ENCODE measurements around the gene FOLR2. TPM values are rescaled to one million over a fixed set of nuclear protein-coding genes. Genes with fewer than 3 reads are reported as not detected.

The FOLR2 gene
- total RNA-seq, 5 donors from 2014 or later (not counting 1 experiment from before 2014, with no cell fraction given), result not detected

DNA sequence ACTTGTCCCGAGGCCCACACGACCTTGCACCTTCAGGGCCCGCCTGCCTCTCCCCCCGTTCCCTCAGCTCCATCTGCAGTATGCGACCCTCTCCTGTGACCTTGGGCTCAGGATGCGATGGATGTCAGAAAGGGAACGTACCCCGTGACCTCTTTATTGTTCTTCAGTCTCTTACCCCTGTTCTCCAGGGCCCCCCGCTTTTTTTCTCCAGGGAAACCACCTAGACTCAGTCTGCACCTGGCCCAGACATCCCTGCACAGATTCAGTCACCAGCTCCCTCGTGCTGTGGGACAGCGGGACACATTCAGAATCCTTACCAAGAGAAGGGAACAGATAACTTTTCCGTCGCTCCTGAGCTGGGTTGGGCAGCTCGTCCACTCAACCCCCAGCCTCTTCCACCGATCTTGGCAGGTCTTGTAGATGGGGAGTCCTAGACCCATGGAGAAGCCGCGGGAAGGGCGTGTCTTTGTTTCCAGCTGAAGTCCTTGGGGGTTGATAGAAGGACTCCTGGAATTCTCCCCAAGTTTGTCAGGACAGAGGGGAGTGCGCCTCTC is 28.7 kb downstream of the FOLR2 start:
- Mint-ChIP-seq H3K9me3 (no peaks in the 10 kb centered on the region), H3K4me3 (no peak overlapping the region), H3K4me1 (peaks cover 22 to 36% (median 26%) of the 10 kb centered on the region in 3 donors), H3K36me3 (no peaks in the 10 kb centered on the region), H3K27ac (no peak overlapping the region), H3K27me3 (peaks cover 44 to 48% of the 10 kb centered on the region in 2 donors)
- Histone ChIP-seq H3K4me1 (ENCODE audit: control insufficient read depth in 1 of 2, extremely low read depth in 1 of 2, insufficient read depth in 2 of 2, low read length in 2 of 2) (peaks cover 0 to 21% of the 10 kb centered on the region in 2 experiments), H3K27ac (ENCODE audit: low read length) (no peak overlapping the region), H3K4me3 (ENCODE audit: control insufficient read depth in 1 of 2, extremely low read depth in 1 of 2, low read length in 1 of 2) (no peak overlapping the region), H3K9me3 (no peaks in the 10 kb centered on the region), H3K27me3 (replicated peaks in 1 of 2; ENCODE audit: control insufficient read depth in 2 of 2, extremely low read depth in 1 of 2, insufficient read depth in 2 of 2, low read length in 1 of 2) (peaks cover 25 to 84% of the 10 kb centered on the region in 2 experiments), H3K36me3 (ENCODE audit: control insufficient read depth in 2 of 2, extremely low read depth in 1 of 2, insufficient read depth in 1 of 2, low read length in 1 of 2) (no peaks in the 10 kb centered on the region)
- ATAC-seq (replicated peaks in 1 of 4) (no peak), DNase-seq (no peak)
- 22% methylated on average over 12 of the region's 19 CpGs for WGBS (ENCODE audit: insufficient coverage)
- POLR2A ChIA-PET, result no interaction called here
- CTCF ChIA-PET, result interaction anchor here in 1 of 2 donors (0.6 kb wide), 1 partner anchor 1540 kb away, joined by 8 read pairs; no protein-coding TSS in a partner anchor

DNA sequence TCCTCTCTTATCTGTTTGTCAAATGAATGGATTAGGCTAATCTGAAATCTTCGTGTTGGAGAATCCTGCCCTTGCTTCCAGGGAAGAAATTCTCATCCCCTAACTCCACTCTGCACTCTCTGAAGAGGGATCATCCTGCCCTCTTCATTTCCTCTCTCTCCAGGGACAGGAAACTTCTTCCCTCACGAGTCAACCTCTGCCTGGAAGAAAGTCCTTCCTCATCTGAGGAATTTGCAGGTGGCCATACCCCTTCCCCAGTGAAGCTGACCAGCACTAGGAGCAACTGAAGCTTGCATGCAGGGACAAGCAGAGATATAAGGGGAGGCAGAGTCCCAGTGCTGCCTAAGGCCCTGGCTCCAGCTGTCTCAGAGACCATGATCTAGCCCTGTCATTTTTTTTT is 31.0 kb downstream of the FOLR2 start:
- CTCF ChIA-PET, result no interaction called here

DNA sequence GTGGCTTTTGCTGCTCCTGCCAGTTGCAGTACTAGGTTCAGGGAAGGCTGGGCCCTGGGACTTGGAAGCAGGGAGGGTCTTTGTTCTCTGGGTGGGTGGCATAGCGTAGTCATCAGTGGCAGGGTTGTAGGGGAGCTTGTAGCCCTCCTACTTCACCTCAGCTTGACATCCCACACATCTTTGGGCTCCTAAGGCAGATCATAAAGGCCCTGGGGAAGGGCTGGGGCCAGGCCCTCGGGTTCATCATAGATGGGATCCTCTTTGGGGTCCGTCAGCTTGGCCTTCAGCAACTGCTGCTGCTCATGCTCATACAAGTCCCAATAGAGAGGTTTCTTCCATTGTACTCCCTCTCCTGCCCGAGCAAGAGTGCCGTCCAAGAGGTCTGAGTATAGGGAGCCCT is 33.4 kb downstream of the FOLR2 start:
- H3K27ac ChIP-seq (ENCODE audit: low read length), result no peak overlapping the region
- H3K4me1 ChIP-seq (ENCODE audit: control insufficient read depth in 1 of 2, extremely low read depth in 1 of 2, insufficient read depth in 2 of 2, low read length in 2 of 2), result peaks cover 0 to under 1% of the 10 kb centered on the region in 2 experiments
- no peaks in the 10 kb centered on the region for H3K9me3 Mint-ChIP-seq
- H3K36me3 ChIP-seq (ENCODE audit: control insufficient read depth in 2 of 2, extremely low read depth in 1 of 2, insufficient read depth in 1 of 2, low read length in 1 of 2), result no peaks in the 10 kb centered on the region
- H3K9me3 ChIP-seq, result no peaks in the 10 kb centered on the region
- H3K4me3 ChIP-seq (ENCODE audit: control insufficient read depth in 1 of 2, extremely low read depth in 1 of 2, low read length in 1 of 2), result no peak overlapping the region
- 37% methylated on average over 2 of the region's 5 CpGs for WGBS (ENCODE audit: insufficient coverage)
- CTCF ChIA-PET, result no interaction called here
- DNase-seq, result no peak
- no peak for ATAC-seq (replicated peaks in 1 of 4)
- no peak overlapping the region for H3K27ac Mint-ChIP-seq
- peaks cover 20 to 67% of the 10 kb centered on the region in 2 experiments for H3K27me3 ChIP-seq (replicated peaks in 1 of 2; ENCODE audit: control insufficient read depth in 2 of 2, extremely low read depth in 1 of 2, insufficient read depth in 2 of 2, low read length in 1 of 2)
- no peaks in the 10 kb centered on the region for H3K36me3 Mint-ChIP-seq
- H3K4me3 Mint-ChIP-seq, result no peak overlapping the region
- H3K4me1 Mint-ChIP-seq, result peaks cover 0 to 2% (median 0%) of the 10 kb centered on the region in 3 donors
- POLR2A ChIA-PET, result no interaction called here
- H3K27me3 Mint-ChIP-seq, result peaks cover 7 to 27% of the 10 kb centered on the region in 2 donors

More for the DNA sequence above, 31.0 kb downstream of the FOLR2 start:
- H3K4me3 Mint-ChIP-seq, result no peak overlapping the region
- DNase-seq, result no peak
- no peak for ATAC-seq (replicated peaks in 1 of 4)
- peaks cover 0 to 11% of the 10 kb centered on the region in 2 experiments for H3K4me1 ChIP-seq (ENCODE audit: control insufficient read depth in 1 of 2, extremely low read depth in 1 of 2, insufficient read depth in 2 of 2, low read length in 2 of 2)
- H3K9me3 ChIP-seq, result no peaks in the 10 kb centered on the region
- H3K27me3 ChIP-seq (replicated peaks in 1 of 2; ENCODE audit: control insufficient read depth in 2 of 2, extremely low read depth in 1 of 2, insufficient read depth in 2 of 2, low read length in 1 of 2), result peaks cover 20 to 79% of the 10 kb centered on the region in 2 experiments
- H3K4me1 Mint-ChIP-seq, result peaks cover 9 to 15% (median 13%) of the 10 kb centered on the region in 3 donors
- H3K36me3 ChIP-seq (ENCODE audit: control insufficient read depth in 2 of 2, extremely low read depth in 1 of 2, insufficient read depth in 1 of 2, low read length in 1 of 2), result no peaks in the 10 kb centered on the region
- H3K36me3 Mint-ChIP-seq, result no peaks in the 10 kb centered on the region
- no CpG with 5 or more reads among the region's 2 CpGs for WGBS (ENCODE audit: insufficient coverage)
- POLR2A ChIA-PET, result no interaction called here
- no peaks in the 10 kb centered on the region for H3K9me3 Mint-ChIP-seq
- no peak overlapping the region for H3K4me3 ChIP-seq (ENCODE audit: control insufficient read depth in 1 of 2, extremely low read depth in 1 of 2, low read length in 1 of 2)
- H3K27ac ChIP-seq (ENCODE audit: low read length), result no peak overlapping the region
- H3K27me3 Mint-ChIP-seq, result peaks cover 23 to 41% of the 10 kb centered on the region in 2 donors
- H3K27ac Mint-ChIP-seq, result no peak overlapping the region

DNA sequence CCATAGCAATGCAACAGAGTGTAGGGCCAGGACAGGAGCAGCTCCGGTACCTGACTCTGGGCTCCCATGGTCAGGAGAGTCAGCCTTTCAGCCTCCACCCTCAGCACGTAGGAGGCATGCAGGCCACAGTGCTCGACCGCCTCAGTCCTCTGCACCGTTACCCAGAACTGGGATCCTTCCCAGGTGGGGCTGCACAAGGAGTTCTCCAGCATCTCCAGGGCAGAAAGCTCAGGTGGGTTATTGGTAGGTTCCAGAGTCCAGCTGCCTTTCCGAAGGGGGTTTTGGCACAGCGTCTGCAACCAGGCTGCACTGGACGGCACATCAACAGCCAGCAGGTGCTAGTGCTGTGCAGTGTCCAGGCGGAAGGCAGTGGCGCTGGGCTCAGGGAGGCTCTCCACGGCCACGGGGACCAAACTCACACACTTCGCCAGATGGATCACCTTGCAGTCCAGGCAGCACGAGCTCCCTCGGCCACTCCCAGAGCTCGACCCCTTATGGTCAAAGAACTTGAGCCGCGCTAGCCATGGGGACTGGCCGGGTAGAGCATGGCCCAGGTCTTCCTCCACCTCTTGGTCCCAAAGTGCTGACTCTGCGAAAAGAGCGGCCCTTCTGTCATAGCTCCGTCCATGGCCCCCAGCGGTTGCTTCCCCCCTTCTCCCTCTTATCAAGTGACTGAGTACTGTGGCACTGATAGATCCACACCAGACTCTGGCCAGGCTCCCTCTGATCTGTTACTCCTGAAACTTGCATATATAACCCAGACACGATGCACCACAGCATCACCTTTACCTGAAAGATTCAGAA is 34.3 kb downstream of the FOLR2 start:
- ChIA-PET POLR2A (no interaction called here), CTCF (no interaction called here)
- no peak overlapping the region for H3K4me3 Mint-ChIP-seq
- no peaks in the 10 kb centered on the region for H3K36me3 ChIP-seq (ENCODE audit: control insufficient read depth in 2 of 2, extremely low read depth in 1 of 2, insufficient read depth in 1 of 2, low read length in 1 of 2)
- H3K27ac ChIP-seq (ENCODE audit: low read length), result no peak overlapping the region
- H3K4me3 ChIP-seq (ENCODE audit: control insufficient read depth in 1 of 2, extremely low read depth in 1 of 2, low read length in 1 of 2), result no peak overlapping the region
- 87% methylated on average over 20 of the region's 24 CpGs for WGBS (ENCODE audit: insufficient coverage)
- no peaks in the 10 kb centered on the region for H3K36me3 Mint-ChIP-seq
- no peak for DNase-seq
- H3K27me3 ChIP-seq (replicated peaks in 1 of 2; ENCODE audit: control insufficient read depth in 2 of 2, extremely low read depth in 1 of 2, insufficient read depth in 2 of 2, low read length in 1 of 2), result peaks cover 18 to 58% of the 10 kb centered on the region in 2 experiments
- no peak overlapping the region for H3K27ac Mint-ChIP-seq
- no peaks in the 10 kb centered on the region for H3K4me1 Mint-ChIP-seq
- no peak for ATAC-seq (replicated peaks in 1 of 4)
- no peaks in the 10 kb centered on the region for H3K4me1 ChIP-seq (ENCODE audit: control insufficient read depth in 1 of 2, extremely low read depth in 1 of 2, insufficient read depth in 2 of 2, low read length in 2 of 2)
- H3K9me3 ChIP-seq, result no peaks in the 10 kb centered on the region
- peaks cover 7 to 27% of the 10 kb centered on the region in 2 donors for H3K27me3 Mint-ChIP-seq
- no peaks in the 10 kb centered on the region for H3K9me3 Mint-ChIP-seq

DNA sequence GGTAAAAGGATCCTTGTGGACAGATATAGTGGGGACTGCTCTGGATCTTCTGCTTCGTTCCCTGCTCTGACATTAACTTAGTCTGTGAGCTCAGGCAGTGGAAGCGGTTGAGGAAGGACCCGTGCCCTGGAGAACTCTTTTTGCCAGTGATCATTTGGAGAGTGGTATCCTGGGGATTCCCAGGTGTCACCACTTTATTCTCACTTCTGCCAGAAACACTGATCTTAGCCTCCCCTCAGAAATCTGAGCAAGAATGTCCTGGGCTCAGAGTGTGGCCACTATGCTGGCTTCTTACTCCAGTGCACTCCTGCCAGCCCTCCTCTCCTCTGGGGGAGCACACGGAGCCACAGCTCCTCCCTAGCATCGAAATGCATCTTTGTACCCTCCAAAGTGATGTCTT is 35.0 kb downstream of the FOLR2 start:
- 77% methylated on average over 2 of the region's 5 CpGs for WGBS (ENCODE audit: insufficient coverage)
- Histone ChIP-seq H3K4me3 (ENCODE audit: control insufficient read depth in 1 of 2, extremely low read depth in 1 of 2, low read length in 1 of 2) (no peak overlapping the region), H3K27ac (ENCODE audit: low read length) (no peak overlapping the region), H3K9me3 (no peaks in the 10 kb centered on the region), H3K4me1 (ENCODE audit: control insufficient read depth in 1 of 2, extremely low read depth in 1 of 2, insufficient read depth in 2 of 2, low read length in 2 of 2) (no peaks in the 10 kb centered on the region), H3K36me3 (ENCODE audit: control insufficient read depth in 2 of 2, extremely low read depth in 1 of 2, insufficient read depth in 1 of 2, low read length in 1 of 2) (no peaks in the 10 kb centered on the region), H3K27me3 (replicated peaks in 1 of 2; ENCODE audit: control insufficient read depth in 2 of 2, extremely low read depth in 1 of 2, insufficient read depth in 2 of 2, low read length in 1 of 2) (peaks cover 11 to 58% of the 10 kb centered on the region in 2 experiments)
- peaks cover 7 to 27% of the 10 kb centered on the region in 2 donors for H3K27me3 Mint-ChIP-seq
- CTCF ChIA-PET, result no interaction called here
- DNase-seq (no peak), ATAC-seq (replicated peaks in 1 of 4) (no peak)
- no peak overlapping the region for H3K27ac Mint-ChIP-seq
- H3K4me1 Mint-ChIP-seq, result no peaks in the 10 kb centered on the region
- H3K9me3 Mint-ChIP-seq, result no peaks in the 10 kb centered on the region
- no peaks in the 10 kb centered on the region for H3K36me3 Mint-ChIP-seq
- POLR2A ChIA-PET, result no interaction called here
- H3K4me3 Mint-ChIP-seq, result no peak overlapping the region

DNA sequence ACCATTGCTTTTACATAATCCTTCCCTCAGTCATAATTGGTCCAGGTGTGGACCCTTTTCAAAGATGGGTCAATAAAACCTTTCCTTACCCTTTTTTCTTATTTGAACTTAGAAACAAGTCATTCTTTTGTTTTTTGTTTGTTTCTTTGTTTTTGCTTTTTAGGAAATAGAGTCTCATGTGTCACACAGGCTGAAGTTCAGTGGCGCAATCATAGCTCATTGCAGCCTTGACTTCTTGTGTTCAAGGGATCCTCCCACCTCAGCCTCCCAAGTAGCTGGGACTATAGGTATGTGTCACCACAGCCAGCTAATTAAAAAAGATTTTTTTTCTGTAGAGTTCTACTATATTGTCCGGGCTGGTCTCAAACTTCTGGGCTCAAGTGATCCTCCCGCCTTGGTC is 36.8 kb downstream of the FOLR2 start:
- Histone ChIP-seq H3K27ac (ENCODE audit: low read length) (no peak overlapping the region), H3K9me3 (no peaks in the 10 kb centered on the region), H3K27me3 (replicated peaks in 1 of 2; ENCODE audit: control insufficient read depth in 2 of 2, extremely low read depth in 1 of 2, insufficient read depth in 2 of 2, low read length in 1 of 2) (peaks cover 2 to 48% of the 10 kb centered on the region in 2 experiments), H3K36me3 (ENCODE audit: control insufficient read depth in 2 of 2, extremely low read depth in 1 of 2, insufficient read depth in 1 of 2, low read length in 1 of 2) (no peaks in the 10 kb centered on the region), H3K4me1 (ENCODE audit: control insufficient read depth in 1 of 2, extremely low read depth in 1 of 2, insufficient read depth in 2 of 2, low read length in 2 of 2) (no peaks in the 10 kb centered on the region), H3K4me3 (ENCODE audit: control insufficient read depth in 1 of 2, extremely low read depth in 1 of 2, low read length in 1 of 2) (no peak overlapping the region)
- DNase-seq (no peak), ATAC-seq (replicated peaks in 1 of 4) (no peak)
- no peaks in the 10 kb centered on the region for H3K36me3 Mint-ChIP-seq
- H3K4me1 Mint-ChIP-seq, result no peaks in the 10 kb centered on the region
- ChIA-PET POLR2A (no interaction called here), CTCF (no interaction called here)
- H3K27ac Mint-ChIP-seq, result no peak overlapping the region
- no peaks in the 10 kb centered on the region for H3K9me3 Mint-ChIP-seq
- no peak overlapping the region for H3K4me3 Mint-ChIP-seq
- H3K27me3 Mint-ChIP-seq, result peaks cover 2 to 27% of the 10 kb centered on the region in 2 donors
- 92% methylated on average over 2 of the region's 3 CpGs for WGBS (ENCODE audit: insufficient coverage)

Measured in T-cell (primary cell).